ENCODE measurements around the gene MSANTD1.

Gene MSANTD1

DNA sequence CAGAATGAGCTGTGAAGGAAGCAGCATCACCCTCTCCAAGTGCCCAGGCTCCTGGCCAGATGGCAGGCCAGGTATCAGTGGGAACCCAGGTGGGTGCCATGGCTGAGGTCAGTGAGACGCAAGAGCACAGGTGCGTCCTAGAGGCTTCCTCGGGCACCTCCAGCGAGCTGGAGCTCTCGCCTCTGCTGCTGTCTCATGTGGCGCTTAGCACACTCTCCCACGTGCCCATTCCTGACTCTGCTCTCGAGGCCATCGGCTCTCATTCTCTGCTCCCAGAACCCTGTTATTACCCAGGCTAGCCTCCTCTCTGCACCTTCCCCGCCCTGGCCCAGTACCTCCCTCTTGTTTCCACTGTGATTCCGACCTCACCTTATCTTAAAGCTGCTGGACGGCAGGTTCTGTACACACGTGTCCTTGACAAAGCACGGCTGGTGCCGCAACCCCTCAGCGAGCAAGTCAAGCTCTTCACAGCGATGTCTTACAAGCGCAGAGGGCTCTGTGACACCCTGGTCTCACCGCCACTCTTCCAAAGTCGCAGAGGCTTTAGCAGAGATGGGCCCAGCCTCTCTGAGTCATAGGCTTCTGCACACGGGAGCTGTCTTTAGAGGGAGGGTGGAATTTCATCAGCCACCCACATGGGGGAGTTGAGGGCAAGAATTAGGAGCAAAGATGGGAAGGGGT, 15.4 kb upstream of the MSANTD1 start:
- DNase-seq = no peak

DNA sequence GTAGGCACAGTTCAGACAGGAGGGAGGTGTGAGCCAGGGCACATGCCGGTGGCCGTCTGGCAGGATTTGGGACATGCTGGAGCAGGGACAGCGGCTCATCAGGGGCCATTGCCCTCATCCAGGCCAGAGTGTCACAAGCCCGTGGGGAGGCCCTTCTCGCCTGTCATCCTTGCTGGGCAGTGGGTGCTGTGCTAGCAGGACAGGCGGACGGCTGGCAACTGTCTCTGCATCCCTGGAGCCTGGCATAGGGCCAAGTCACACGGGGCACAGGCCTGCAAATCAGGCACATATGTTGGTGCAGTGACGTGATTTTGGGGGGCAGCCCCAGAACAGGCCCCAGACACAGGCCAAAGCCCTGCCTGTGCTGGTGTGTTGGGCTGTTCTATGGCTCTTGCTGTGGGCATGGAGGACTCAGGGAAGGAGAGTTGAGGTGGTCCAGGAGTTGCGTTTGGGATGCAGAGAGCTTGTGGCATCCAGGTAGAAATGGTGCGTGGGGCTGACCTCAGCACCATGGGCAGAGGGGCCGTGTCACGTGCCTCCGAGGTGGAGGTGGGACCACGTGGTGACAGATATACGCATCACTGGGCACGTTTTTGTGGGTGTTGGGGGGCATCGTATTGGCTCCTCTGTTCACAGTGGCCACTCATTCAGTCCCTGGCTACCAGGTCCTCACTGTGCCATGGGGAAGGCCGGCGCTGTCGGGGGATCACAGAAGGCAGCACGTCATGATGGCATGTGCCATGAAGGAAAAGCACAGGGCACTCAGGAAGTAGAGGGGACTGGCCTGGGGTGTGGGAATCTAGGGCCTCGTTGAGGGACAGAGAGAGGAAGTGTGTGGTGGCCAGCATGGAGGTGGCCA, 14.6 kb upstream of the MSANTD1 start:
- no peak for DNase-seq

DNA sequence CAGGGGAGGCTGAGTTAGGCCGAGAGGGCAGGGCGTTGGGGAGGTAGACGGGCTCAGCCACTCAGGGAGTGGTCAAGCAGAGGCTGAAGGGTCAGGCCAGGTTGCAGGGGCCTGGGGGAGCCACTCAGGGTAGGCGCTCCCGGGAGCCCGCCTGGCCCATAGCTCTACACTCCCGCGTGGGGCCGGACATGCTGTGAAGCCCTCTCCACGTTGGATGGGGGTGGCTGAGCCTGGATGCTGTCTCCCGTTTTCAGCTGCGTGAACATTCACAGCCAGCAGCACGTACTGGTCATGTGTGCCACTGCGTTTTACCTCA, 14.0 kb upstream of the MSANTD1 start:
- DNase-seq = no peak

DNA sequence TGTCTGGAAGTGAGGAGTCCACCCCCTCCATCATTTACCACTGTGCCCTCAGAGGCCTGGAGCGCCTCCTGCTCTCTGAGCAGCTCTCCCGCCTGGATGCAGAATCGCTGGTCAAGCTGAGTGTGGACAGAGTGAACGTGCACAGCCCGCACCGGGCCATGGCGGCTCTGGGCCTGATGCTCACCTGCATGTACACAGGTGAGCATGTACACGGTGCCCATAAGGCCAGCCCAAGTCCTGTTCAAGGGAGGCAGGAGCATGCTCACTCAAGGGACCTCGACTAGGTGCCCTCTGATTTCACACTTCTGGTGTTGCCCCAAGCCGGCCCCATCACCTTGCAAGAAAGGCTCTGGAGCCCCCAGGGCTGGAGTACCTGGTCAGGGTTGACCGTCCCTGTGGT, 13.4 kb upstream of the MSANTD1 start:
- DNase-seq = no peak

DNA sequence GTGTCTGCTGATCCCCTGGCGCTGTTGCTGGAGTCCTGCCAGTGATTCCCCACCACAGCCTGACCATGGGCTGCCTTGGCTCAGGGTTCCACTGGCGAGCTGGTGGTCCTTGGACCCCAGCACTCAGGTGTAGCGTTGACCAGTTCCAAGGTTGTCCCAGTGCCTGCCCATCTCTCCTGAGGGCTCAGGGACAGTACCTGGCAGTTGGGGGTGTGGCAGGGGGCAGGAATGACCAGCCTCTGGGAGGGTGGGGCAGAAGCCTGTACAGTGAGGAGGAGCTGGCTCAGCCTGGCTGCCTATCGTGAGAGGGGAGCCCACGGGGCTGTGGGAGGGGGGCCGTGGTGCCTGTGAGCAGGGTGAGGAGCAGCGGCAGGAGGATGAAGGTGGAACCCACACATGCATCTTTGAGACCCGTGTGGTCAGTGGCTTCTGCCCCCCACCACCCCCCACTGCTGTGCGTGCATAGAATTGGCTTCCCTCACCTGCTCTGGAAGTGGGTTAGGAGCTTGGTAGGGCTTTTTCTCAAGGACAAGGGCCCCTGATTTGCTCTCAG, 12.6 kb upstream of the MSANTD1 start:
- DNase-seq = no peak

DNA sequence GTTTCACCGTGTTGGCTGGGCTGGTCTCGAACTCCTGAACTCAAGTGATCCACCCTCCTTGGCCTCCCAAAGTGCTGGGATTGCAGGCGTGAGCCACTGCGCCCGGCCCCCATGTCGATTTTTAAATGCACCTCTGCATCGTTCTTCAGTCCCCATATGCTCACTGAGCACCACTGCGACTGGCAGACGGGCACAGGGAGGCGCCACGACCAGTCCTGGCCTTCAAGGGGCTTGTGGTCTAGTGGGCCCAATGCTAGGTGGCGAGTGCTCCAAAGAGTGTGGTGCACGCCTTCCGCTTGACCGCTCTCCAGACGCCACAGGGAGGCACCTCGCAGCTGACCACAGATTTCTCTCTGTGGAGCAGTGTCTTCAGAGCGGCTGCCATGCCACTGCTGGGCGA, 11.7 kb upstream of the MSANTD1 start:
- no peak for DNase-seq

DNA sequence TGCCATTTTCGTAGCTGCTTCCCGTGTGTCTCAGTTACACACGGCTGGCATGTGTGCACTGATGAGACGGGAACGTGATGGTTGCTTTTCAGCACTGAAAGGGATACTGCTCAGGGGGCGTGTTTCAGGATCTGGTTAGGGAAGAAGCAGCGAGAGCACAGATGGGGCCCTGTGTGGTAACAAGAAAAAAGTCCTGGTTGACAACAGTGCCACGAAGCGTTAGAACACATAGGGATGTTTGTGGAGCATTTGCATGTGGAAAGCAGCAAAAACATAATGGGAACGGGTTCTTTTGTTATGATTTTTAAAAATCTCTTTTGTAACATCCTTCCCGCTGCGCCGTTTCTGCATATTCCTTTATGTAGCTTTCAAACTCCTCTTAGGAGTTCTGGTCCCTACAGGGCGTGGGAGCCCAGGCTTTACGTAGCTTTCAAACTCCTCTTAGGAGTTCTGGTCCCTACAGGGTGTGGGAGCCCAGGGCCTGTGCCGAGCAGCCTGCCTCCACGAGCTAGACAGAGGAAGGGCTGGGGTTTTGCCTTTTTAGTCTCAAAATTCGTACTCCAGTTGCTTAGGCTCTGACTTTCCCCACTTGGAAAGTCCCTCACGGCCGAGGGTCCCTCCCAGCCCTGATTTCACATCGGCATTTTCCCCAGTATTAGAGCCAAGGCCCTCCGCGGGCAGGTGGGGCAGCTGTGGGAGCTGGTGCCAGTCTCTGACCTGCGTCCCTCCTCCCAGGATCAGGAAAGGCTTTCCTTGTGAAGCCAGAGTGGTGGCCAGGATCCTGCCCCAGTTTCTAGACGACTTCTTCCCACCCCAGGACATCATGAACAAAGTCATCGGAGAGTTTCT, 11.0 kb upstream of the MSANTD1 start:
- no peak for DNase-seq

DNA sequence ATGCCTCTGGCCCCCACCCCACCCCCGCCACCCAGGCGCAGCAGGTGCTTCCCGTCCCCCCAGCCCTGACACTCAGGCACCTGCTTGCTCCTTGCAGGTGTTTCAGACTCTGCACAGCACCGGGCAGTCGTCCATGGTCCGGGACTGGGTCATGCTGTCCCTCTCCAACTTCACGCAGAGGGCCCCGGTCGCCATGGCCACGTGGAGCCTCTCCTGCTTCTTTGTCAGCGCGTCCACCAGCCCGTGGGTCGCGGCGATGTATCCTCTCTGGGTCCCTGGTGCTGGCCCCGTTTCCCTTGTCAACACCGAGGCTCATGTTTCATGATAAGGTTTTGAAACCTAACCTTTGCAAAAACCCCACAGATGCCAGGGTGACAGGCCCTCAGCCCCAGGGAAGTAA, 10.2 kb upstream of the MSANTD1 start:
- no peak for DNase-seq

DNA sequence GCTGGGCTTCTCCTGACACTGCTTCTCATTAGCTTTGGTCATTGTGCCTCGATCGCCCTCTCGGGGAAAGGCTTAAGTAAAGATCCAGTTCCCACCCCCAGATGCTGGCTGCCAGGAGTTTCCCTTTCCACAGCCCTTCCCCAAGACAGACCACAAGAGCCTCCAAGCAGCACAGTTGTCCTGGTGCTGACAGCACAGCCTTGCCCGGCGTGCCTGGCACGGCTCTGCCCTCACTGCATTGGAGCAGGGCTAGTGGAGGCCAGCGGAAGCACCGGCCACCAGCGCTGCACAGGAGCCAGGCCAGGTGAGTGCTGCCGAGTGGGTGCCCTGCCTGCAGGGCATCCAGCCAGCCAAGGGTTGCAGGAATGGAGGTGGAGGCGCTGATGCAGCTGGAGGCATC, 9.7 kb upstream of the MSANTD1 start:
- no peak for DNase-seq

DNA sequence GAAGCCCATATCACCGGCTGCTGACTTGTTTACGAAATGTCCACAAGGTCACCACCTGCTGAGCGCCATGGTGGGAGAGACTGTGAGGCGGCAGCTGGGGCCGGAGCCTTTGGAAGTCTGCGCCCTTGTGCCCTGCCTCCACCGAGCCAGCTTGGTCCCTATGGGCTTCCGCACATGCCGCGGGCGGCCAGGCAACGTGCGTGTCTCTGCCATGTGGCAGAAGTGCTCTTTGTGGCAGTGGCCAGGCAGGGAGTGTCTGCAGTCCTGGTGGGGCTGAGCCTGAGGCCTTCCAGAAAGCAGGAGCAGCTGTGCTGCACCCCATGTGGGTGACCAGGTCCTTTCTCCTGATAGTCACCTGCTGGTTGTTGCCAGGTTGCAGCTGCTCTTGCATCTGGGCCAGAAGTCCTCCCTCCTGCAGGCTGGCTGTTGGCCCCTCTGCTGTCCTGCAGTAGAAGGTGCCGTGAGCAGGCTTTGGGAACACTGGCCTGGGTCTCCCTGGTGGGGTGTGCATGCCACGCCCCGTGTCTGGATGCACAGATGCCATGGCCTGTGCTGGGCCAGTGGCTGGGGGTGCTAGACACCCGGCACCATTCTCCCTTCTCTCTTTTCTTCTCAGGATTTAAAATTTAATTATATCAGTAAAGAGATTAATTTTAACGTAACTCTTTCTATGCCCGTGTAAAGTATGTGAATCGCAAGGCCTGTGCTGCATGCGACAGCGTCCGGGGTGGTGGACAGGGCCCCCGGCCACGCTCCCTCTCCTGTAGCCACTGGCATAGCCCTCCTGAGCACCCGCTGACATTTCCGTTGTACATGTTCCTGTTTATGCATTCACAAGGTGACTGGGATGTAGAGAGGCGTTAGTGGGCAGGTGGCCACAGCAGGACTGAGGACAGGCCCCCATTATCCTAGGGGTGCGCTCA, 8.7 kb upstream of the MSANTD1 start:
- DNase-seq = no peak

DNA sequence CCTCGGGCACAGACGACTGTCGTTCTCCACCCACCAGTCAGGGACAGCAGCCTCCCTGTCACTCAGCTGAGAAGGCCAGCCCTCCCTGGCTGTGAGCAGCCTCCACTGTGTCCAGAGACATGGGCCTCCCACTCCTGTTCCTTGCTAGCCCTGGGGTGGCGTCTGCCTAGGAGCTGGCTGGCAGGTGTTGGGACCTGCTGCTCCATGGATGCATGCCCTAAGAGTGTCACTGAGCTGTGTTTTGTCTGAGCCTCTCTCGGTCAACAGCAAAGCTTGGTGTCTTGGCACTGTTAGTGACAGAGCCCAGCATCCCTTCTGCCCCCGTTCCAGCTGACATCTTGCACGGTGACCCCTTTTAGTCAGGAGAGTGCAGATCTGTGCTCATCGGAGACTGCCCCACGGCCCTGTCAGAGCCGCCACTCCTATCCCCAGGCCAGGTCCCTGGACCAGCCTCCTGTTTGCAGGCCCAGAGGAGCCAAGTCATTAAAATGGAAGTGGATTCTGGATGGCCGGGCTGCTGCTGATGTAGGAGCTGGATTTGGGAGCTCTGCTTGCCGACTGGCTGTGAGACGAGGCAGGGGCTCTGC, 7.9 kb upstream of the MSANTD1 start:
- DNase-seq = no peak

DNA sequence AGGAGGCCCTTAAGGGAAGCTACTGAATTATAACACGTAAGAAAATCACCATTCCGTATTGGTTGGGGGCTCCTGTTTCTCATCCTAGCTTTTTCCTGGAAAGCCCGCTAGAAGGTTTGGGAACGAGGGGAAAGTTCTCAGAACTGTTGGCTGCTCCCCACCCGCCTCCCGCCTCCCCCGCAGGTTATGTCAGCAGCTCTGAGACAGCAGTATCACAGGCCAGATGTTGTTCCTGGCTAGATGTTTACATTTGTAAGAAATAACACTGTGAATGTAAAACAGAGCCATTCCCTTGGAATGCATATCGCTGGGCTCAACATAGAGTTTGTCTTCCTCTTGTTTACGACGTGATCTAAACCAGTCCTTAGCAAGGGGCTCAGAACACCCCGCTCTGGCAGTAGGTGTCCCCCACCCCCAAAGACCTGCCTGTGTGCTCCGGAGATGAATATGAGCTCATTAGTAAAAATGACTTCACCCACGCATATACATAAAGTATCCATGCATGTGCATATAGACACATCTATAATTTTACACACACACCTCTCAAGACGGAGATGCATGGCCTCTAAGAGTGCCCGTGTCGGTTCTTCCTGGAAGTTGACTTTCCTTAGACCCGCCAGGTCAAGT, 6.9 kb upstream of the MSANTD1 start:
- DNase-seq = no peak

DNA sequence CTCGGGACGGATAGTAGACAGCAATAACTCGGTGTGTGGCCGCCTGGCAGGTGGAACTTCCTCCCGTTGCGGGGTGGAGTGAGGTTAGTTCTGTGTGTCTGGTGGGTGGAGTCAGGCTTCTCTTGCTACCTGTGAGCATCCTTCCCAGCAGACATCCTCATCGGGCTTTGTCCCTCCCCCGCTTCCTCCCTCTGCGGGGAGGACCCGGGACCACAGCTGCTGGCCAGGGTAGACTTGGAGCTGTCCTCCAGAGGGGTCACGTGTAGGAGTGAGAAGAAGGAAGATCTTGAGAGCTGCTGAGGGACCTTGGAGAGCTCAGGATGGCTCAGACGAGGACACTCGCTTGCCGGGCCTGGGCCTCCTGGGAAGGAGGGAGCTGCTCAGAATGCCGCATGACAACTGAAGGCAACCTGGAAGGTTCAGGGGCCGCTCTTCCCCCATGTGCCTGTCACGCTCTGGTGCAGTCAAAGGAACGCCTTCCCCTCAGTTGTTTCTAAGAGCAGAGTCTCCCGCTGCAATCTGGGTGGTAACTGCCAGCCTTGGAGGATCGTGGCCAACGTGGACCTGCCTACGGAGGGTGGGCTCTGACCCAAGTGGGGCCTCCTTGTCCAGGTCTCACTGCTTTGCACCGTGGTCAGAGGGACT, 5.7 kb upstream of the MSANTD1 start:
- no peak for DNase-seq

DNA sequence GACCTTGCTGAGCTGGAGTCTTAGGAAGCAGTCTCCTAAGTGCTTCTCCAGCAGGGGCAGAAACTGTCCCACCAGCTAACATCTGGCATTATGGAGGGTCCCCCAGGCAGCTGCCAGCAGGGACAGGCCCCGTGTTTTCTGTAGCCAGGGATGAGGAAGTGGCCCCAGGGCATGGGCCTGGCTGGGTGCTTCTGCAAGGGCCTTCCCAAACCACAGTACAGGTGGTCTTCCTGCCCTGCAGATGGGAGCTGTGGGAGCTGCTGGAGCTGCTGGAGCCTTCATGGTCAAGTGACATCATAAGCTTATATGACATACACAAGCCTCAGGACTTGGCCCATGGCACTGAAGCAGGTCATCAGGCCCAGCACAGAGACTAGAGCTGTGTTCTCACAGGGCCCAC, 5.0 kb upstream of the MSANTD1 start:
- DNase-seq = no peak

DNA sequence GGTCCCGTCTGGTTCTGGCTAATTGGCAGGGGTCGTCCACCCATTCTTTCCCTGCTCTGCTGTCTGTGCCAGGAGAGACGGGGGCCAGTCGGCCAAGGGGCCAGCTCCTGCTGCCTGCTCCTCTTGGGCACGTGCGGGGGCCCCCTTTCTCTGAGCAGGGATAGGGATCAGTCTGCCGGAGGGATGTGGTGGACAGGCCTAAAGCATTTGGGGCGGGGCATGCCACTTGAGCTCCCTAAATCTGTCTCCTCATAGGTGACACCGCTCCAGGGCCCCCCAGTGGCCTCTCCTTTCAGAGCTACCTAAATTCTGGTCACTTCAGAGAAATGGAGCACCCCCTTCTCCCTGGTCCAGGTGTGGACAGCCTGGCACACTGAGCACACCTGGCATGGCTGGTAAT, 4.2 kb upstream of the MSANTD1 start:
- no peak for DNase-seq

DNA sequence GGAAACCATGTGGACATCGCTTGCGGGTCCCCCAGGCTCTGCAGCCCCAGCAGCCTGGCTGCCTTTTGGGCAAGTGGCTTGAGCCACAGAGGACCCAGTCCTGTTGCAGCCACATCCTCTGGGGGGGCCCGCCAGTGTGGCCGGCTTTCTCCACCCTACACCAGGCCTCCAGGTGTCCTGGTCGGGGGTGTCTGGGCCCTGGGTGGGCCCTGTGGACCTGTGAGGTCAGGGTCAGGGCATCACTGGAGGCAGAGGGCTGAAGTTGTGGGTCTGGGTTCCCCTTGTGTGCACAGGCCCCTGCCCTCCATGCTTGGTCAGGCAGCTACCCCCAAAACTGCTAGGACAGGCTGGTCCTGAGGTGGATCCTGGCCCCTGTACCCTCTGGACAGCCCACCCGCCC, 3.3 kb upstream of the MSANTD1 start:
- DNase-seq = no peak

DNA sequence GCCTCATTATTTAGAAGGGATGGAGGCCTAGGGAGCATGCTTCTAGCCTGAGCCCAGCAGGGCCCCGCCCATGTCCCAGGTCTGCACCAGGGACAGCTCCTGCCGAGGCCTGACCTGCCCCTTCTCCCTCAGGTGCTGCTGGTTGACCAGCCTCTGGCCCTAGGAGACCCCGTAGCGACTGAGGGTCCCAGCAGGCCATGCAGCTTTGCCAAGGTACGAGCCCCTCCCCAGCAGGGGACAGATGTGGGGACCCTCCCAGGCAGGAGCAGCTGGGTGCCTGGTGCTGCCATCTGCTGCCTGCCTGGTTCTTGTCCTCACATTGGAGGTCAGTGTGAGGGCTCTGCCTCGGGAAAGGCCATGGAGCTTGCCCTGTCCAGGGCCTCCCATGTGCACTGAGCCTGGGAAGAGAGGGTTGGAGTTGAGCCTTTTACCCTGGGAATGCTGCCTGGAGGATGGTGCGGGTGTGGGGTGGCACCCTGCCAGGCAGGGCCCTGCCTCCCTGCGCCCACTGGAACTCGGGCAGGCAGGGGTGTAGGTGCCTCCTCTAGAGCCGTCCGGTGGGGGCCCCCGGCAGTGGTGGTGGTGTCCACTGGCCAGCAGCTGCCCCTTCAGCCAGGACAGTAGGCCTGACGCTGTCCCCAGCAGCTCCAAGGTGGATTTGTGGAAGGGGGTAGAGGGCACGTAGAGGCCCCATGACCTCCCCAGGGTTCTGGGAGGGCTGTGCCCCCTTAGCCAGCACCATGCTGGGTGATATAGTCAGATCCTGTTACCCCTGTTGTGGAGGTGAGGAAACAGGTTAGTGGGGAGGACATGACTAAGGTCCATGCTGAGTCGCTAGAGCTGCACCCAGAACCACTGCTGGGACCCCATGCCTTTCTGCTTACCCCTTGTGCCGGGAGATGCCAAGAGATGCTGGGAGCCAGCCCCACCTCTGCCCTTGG, 2.2 kb upstream of the MSANTD1 start:
- no peak for DNase-seq

DNA sequence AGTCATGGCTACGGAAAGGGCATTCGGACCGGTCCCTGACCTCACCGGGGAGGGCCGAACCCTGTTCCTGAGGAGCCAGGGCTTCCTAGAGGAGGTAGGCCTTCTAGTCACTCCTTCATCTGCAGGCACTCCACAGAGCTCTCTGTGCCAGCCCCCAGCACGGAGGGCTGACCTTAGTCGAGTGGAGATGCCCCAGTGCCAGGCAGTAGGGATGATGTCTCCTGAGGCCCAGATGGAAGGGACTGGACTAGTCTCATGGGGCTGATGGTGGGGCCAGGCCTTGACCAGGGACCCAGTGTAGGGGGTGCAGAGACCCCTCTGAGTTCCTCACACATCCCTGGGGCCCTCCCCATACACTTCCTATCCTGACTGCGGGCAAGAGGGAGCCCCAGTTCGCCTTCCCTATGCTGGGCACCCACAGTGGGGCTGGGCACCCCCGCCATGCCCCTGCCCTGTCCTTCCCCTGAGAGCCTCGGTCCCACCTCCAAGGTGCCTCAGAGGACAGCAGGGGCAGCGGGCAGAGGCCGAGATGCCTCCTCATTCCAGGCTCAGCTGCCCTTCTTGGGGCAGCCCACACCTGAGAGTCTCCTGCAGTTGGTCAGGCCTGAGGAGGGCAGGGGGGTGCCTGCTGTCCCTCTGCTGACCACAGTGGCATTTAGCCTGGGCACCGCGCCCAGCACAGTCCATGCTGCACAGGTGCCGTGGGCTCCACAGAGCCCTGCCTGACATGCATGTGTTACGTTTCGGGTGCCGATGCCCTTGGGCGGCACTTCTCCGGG, 1.4 kb upstream of the MSANTD1 start:
- no peak for DNase-seq

DNA sequence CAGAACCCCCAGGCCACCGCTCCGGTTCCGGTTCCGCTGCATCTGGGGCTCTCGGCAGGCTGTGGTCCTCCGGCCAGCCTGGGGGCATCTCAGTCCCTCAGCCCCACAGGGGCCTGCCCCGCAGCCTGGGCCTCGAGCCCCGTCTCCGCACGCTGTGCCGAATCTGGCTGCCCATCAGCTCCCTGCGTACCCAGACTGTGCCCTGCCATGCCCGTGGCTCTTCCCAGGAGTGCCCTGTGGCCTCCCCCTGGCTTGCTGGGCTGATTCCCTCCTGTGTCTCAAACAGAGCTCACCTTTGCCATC, 830 bp upstream of the MSANTD1 start:
- no peak for DNase-seq

Data from inflammatory macrophage (primary cell).